GM12892 (cell line): ENCODE data around the gene RHOV.

ENCODE experiments used
- POLR2A ChIP-seq: IDR thresholded peaks from 2 replicates; pipeline ENCODE4 v1.6.1; 2011; ENCODE audit warnings: low read depth, low read length, control low read depth
- POLR2AphosphoS5 ChIP-seq: IDR thresholded peaks from 2 replicates; pipeline ENCODE4 v1.6.1; 2011; ENCODE audit warnings: low read depth, low read length, control low read depth

- TF ChIP-seq POLR2A: no peak
- TF ChIP-seq POLR2AphosphoS5: no peak
Measured at GRCh38 chr15:40841741-40842140, 32.3 kb downstream of the RHOV start.
